HepG2 (cell line): ENCODE results near the gene CCNO. TPM values are rescaled to one million over a fixed set of nuclear protein-coding genes. Genes with fewer than 3 reads are reported as not detected.

ENCODE experiments used
- ATAC-seq: fragments of 200-7000 bp; cut with Tn5 transposase; 3 replicates; pipeline ENCODE4 v1.9.1; 2020; ENCODE audit warnings: mild to moderate bottlenecking, moderate library complexity
- BruUV-seq: library from RNA; stranded (reverse); fragments of 400-500 nt; replicated peaks from 2 replicates; lab custom pipeline; 2021; lab: Mats Ljungman, UMichigan
- CTCF ChIA-PET: fragments of 300-600 bp; formaldehyde crosslinking; extraction: SDS; loops from one replicate; lab custom pipeline; 2021; ENCODE audit warnings: low total read pairs, inconsistent platforms, low intra/inter-chr PET ratio; lab: Yijun Ruan, JAX
- POLR2A ChIA-PET: fragments of 350-600 bp; sonication (Branson Sonifier 250); formaldehyde crosslinking; loops from one replicate; lab custom pipeline; 2020; ENCODE audit warnings: antibody characterized with exemption, inconsistent platforms; lab: Yijun Ruan, JAX
- DNase-seq: peaks from one replicate; pipeline ENCODE4 v3.0.0-alpha.2; 2015; ENCODE audit warnings: low spot score
- FAIRE-seq: peaks from 3 replicates; lab custom pipeline; 2011; peaks lifted over from hg19 to GRCh38; lab: Jason Lieb, UNC
- H2AFZ ChIP-seq: one replicate; pipeline ENCODE4 v1.6.1; 2011; ENCODE audit warnings: low read length, inconsistent platforms
- H3K27ac ChIP-seq: fragments of 300-600 bp; 3 replicates; pipeline ENCODE4 v1.8.0; 2011; ENCODE audit warnings: mixed run types, mild to moderate bottlenecking, mixed read lengths, low read length, inconsistent platforms; ENCODE audit not compliant: insufficient read depth; ENCODE audit errors: extremely low read length
- H3K27me3 ChIP-seq, 2 experiments: fragments of 200-600 bp in 1 of 2; 2 replicates in 1 of 2; 3 replicates in 1 of 2; pipeline versions ENCODE4 v1.6.0 to v1.8.0; 2011; ENCODE audit warnings: low read length in 2 of 2, mild to moderate bottlenecking in 2 of 2, moderate library complexity in 2 of 2, inconsistent platforms in 1 of 2; ENCODE audit not compliant: insufficient read depth in 2 of 2, control insufficient read depth in 1 of 2
- H3K36me3 ChIP-seq, 2 experiments: fragments of 200-600 bp in 1 of 2; replicated peaks in 1 of 2; 2 replicates in 1 of 2; 3 replicates in 1 of 2; pipeline versions ENCODE4 v1.5.1 to v1.8.0; 2011; ENCODE audit warnings: low read length in 2 of 2, inconsistent platforms in 1 of 2; ENCODE audit not compliant: insufficient read depth in 2 of 2, control insufficient read depth in 1 of 2
- H3K4me1 ChIP-seq: 2 replicates; pipeline ENCODE4 v1.5.1; 2012; ENCODE audit warnings: low read length, inconsistent platforms; ENCODE audit not compliant: insufficient read depth
- H3K4me2 ChIP-seq: 2 replicates; pipeline ENCODE4 v1.6.0; 2011; ENCODE audit warnings: low read depth, low read length, inconsistent platforms
- H3K4me3 ChIP-seq, 3 experiments: fragments of 200-600 bp in 1 of 3; sonication (generic), shearing (Covaris generic) in 1 of 3; replicated peaks in 1 of 3; 2 replicates each; pipeline ENCODE4 v1.5.1; 2011 to 2016; ENCODE audit warnings: low read length in 3 of 3, inconsistent platforms in 2 of 3, low read depth in 2 of 3, mild to moderate bottlenecking in 2 of 3, control low read depth in 1 of 3, mixed read lengths in 1 of 3; ENCODE audit not compliant: insufficient read depth in 1 of 3
- H3K79me2 ChIP-seq: one replicate; pipeline ENCODE4 v1.6.1; 2011; ENCODE audit warnings: low read length, inconsistent platforms; ENCODE audit not compliant: insufficient read depth
- H3K9ac ChIP-seq: 2 replicates; pipeline ENCODE4 v1.6.0; 2011; ENCODE audit warnings: mild to moderate bottlenecking, low read depth, low read length, inconsistent platforms; ENCODE audit not compliant: insufficient read depth
- H3K9me3 ChIP-seq: 2 replicates; pipeline ENCODE4 v1.5.1; 2012; ENCODE audit warnings: mild to moderate bottlenecking, low read length
- H4K20me1 ChIP-seq: 2 replicates; pipeline ENCODE4 v1.6.0; 2011; ENCODE audit warnings: inconsistent platforms, mild to moderate bottlenecking, low read length, moderate library complexity; ENCODE audit not compliant: insufficient read depth
- ATM ChIP-seq: fragments of 450-650 bp; IDR thresholded peaks from 2 replicates; pipeline ENCODE4 v1.7.1; 2017; ENCODE audit warnings: mild to moderate bottlenecking, borderline replicate concordance
- ETV5 ChIP-seq: IDR thresholded peaks from 2 replicates; pipeline ENCODE4 v1.6.1; 2018; ENCODE audit warnings: missing biosample characterization, missing genetic modification reagents, inconsistent platforms, borderline replicate concordance
- FOXC1 ChIP-seq: sonication (generic); formaldehyde crosslinking; IDR thresholded peaks from 2 replicates; pipeline ENCODE4 v1.8.0; 2022; ENCODE audit warnings: mild to moderate bottlenecking, missing genetic modification reagents, borderline replicate concordance
- GPN1 ChIP-seq: sonication (generic); formaldehyde crosslinking; IDR thresholded peaks from 2 replicates; pipeline ENCODE4 v1.5.1; 2020; ENCODE audit warnings: missing genetic modification reagents, borderline replicate concordance
- HIC2 ChIP-seq: sonication (generic); formaldehyde crosslinking; IDR thresholded peaks from 2 replicates; pipeline ENCODE4 v1.9.0; 2022; ENCODE audit warnings: low read depth, missing genetic modification reagents
- NPAS2 ChIP-seq: sonication (generic); formaldehyde crosslinking; IDR thresholded peaks from 2 replicates; pipeline ENCODE4 v1.8.0; 2022; ENCODE audit warnings: mild to moderate bottlenecking, missing genetic modification reagents, borderline replicate concordance
- SIN3A ChIP-seq: IDR thresholded peaks from 2 replicates; pipeline ENCODE4 v1.6.1; 2011; ENCODE audit warnings: low read depth, mild to moderate bottlenecking, control low read depth, low read length, borderline replicate concordance
- TBL1XR1 ChIP-seq: fragments of 150-350 bp; IDR thresholded peaks from 2 replicates; pipeline ENCODE4 v1.6.1; 2014; ENCODE audit warnings: borderline replicate concordance, low read length; ENCODE audit not compliant: partially characterized antibody
- TMF1 ChIP-seq: sonication (generic); formaldehyde crosslinking; IDR thresholded peaks from 2 replicates; pipeline ENCODE4 v1.8.1; 2022; ENCODE audit warnings: low read depth, missing genetic modification reagents
- ZMYM2 ChIP-seq: sonication (generic); formaldehyde crosslinking; IDR thresholded peaks from 2 replicates; pipeline ENCODE4 v1.8.0; 2022; ENCODE audit warnings: mild to moderate bottlenecking, missing genetic modification reagents
- ZNF256 ChIP-seq: sonication (generic); formaldehyde crosslinking; conservative IDR thresholded peaks from 2 replicates; pipeline ENCODE4 v1.4.0; 2020; ENCODE audit warnings: missing genetic modification reagents
- ZNF274 ChIP-seq: sonication (generic); formaldehyde crosslinking; IDR thresholded peaks from 2 replicates; pipeline ENCODE4 v1.5.1; 2020; ENCODE audit warnings: mild to moderate bottlenecking, missing genetic modification reagents
- ZNF44 ChIP-seq: sonication (generic); formaldehyde crosslinking; IDR thresholded peaks from 2 replicates; pipeline ENCODE4 v1.5.1; 2020; ENCODE audit warnings: mild to moderate bottlenecking, missing genetic modification reagents
- ZNF768 ChIP-seq: sonication (generic); formaldehyde crosslinking; IDR thresholded peaks from 2 replicates; pipeline ENCODE4 v1.4.0; 2020; ENCODE audit warnings: missing genetic modification reagents
- WGBS: methylation state at CpG from one replicate; pipeline ENCODE4 v1.1.6; 2017; ENCODE audit warnings: low lambda C conversion rate; 5-methylcytosine and 5-hydroxymethylcytosine counted together
- in situ Hi-C: cut with HindIII; loops from 2 replicates; pipeline ENCODE4 v1.10.0; 2017; ENCODE audit warnings: low pct_unique_long_range_greater_than_20kb; ENCODE audit not compliant: extremely low pct_ligation_motif_present
- intact Hi-C: fragments of 100-400 bp; cut with micrococcal nuclease; formaldehyde crosslinking; loops from one replicate; pipeline ENCODE4 v1.10.0; 2022; ENCODE audit not compliant: unreplicated experiment
- polyA plus RNA-seq, 8 experiments: library from polyadenylated mRNA; depleted of rRNA in 3 of 8; stranded (reverse) in 7 of 8; unstranded in 1 of 8; fragments of >200 nt; fragmentation: Illumina TruSeq in 4 of 8; extraction: Trizol in 4 of 8; gene quantifications; 2 replicates each; pipeline versions ENCODE4 v1.2.1 to v1.2.3, GENCODE V29; 2011 to 2016; ENCODE audit warnings: low read depth in 4 of 8, missing spikeins in 1 of 8, mixed read lengths in 1 of 8; ENCODE audit not compliant: insufficient read depth in 1 of 8
- total RNA-seq, 5 experiments: library from RNA; depleted of rRNA; stranded (reverse); fragments of >200 nt; fragmentation: Illumina TruSeq; extraction: Trizol; gene quantifications; 2 replicates each; pipeline ENCODE4 v1.2.3, GENCODE V29; 2016; ENCODE audit warnings: low read depth in 1 of 5
- TF ChIP-seq, protein P1 (sequence below): sonication (generic); formaldehyde crosslinking; IDR thresholded peaks from 2 replicates; pipeline ENCODE4 v1.4.0; 2020; ENCODE audit warnings: mild to moderate bottlenecking, low read depth, missing genetic modification reagents
- TF ChIP-seq, protein P2 (sequence below): sonication (generic); formaldehyde crosslinking; IDR thresholded peaks from 2 replicates; pipeline ENCODE4 v1.5.0; 2020; ENCODE audit warnings: missing genetic modification reagents
- TF ChIP-seq, protein P3 (sequence below): sonication (generic); formaldehyde crosslinking; IDR thresholded peaks from 2 replicates; pipeline ENCODE4 v1.5.0; 2020; ENCODE audit warnings: missing genetic modification reagents
- TF ChIP-seq, protein P4 (sequence below): sonication (generic); formaldehyde crosslinking; IDR thresholded peaks from 2 replicates; pipeline ENCODE4 v1.4.0; 2020; ENCODE audit warnings: mild to moderate bottlenecking, missing genetic modification reagents

The CCNO gene
- total and polyA plus RNA-seq, 2 of the 13 experiments (the other 11 are each of a cell fraction or from before 2014, with no cell fraction given), result 0.07 TPM; not detected in 1

GRCh38 chr5:55218967-55219366 is 14.4 kb downstream of the CCNO start:
- Histone ChIP-seq H4K20me1 (no peaks in the 10 kb centered on the region), H3K27me3 (peaks cover 0 to 7% of the 10 kb centered on the region in 2 experiments; a peak in 1 of 5 replicates), H3K4me3 (no peak overlapping the region), H3K79me2 (no peaks in the 10 kb centered on the region), H3K4me2 (no peak overlapping the region), H2AFZ (no peak overlapping the region), H3K4me1 (no peaks in the 10 kb centered on the region), H3K27ac (no peak overlapping the region), H3K9me3 (no peaks in the 10 kb centered on the region), H3K9ac (no peak overlapping the region), H3K36me3 (no peaks in the 10 kb centered on the region)
- CTCF ChIA-PET, result no interaction called here
- POLR2A ChIA-PET, result no interaction called here
- WGBS, result 13% methylated on average over 4 of the region's 4 CpGs
- FAIRE-seq (no peak), ATAC-seq (no peak), DNase-seq (no peak)
- intact Hi-C loops, result no loop called here
- BruUV-seq, result no TSS peak
- in situ Hi-C loops, result no loop called here
- TF ChIP-seq, protein P1, sequence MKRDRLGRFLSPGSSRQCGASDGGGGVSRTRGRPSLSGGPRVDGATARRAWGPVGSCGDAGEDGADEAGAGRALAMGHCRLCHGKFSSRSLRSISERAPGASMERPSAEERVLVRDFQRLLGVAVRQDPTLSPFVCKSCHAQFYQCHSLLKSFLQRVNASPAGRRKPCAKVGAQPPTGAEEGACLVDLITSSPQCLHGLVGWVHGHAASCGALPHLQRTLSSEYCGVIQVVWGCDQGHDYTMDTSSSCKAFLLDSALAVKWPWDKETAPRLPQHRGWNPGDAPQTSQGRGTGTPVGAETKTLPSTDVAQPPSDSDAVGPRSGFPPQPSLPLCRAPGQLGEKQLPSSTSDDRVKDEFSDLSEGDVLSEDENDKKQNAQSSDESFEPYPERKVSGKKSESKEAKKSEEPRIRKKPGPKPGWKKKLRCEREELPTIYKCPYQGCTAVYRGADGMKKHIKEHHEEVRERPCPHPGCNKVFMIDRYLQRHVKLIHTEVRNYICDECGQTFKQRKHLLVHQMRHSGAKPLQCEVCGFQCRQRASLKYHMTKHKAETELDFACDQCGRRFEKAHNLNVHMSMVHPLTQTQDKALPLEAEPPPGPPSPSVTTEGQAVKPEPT (CRISPR knock-in tag), result no peak
- TF ChIP-seq, protein P2, sequence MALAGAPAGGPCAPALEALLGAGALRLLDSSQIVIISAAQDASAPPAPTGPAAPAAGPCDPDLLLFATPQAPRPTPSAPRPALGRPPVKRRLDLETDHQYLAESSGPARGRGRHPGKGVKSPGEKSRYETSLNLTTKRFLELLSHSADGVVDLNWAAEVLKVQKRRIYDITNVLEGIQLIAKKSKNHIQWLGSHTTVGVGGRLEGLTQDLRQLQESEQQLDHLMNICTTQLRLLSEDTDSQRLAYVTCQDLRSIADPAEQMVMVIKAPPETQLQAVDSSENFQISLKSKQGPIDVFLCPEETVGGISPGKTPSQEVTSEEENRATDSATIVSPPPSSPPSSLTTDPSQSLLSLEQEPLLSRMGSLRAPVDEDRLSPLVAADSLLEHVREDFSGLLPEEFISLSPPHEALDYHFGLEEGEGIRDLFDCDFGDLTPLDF, result no peak
- no peak for TF ChIP-seq ZNF274 (CRISPR knock-in tag)
- TF ChIP-seq ATM, result no peak
- TF ChIP-seq TBL1XR1, result no peak
- no peak for TF ChIP-seq TMF1 (CRISPR knock-in tag)
- TF ChIP-seq ETV5 (CRISPR knock-in tag), result no peak
- no peak for TF ChIP-seq SIN3A
- TF ChIP-seq FOXC1, result no peak
- TF ChIP-seq, protein P3, sequence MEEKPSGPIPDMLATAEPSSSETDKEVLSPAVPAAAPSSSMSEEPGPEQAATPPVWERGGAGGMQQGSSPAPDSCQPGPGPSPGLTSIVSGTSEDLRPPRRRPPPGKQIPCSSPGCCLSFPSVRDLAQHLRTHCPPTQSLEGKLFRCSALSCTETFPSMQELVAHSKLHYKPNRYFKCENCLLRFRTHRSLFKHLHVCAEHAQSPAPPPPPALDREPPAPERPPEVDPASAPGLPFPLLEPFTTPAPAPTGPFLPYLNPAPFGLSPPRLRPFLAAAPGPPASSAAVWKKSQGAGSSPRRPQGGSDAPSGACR (CRISPR knock-in tag), result no peak
- TF ChIP-seq ZMYM2 (CRISPR knock-in tag), result no peak
- TF ChIP-seq ZNF768 (CRISPR knock-in tag), result no peak
- no peak for TF ChIP-seq NPAS2
- no peak for TF ChIP-seq ZNF44 (CRISPR knock-in tag)
- TF ChIP-seq HIC2 (CRISPR knock-in tag), result no peak
- TF ChIP-seq, protein P4, sequence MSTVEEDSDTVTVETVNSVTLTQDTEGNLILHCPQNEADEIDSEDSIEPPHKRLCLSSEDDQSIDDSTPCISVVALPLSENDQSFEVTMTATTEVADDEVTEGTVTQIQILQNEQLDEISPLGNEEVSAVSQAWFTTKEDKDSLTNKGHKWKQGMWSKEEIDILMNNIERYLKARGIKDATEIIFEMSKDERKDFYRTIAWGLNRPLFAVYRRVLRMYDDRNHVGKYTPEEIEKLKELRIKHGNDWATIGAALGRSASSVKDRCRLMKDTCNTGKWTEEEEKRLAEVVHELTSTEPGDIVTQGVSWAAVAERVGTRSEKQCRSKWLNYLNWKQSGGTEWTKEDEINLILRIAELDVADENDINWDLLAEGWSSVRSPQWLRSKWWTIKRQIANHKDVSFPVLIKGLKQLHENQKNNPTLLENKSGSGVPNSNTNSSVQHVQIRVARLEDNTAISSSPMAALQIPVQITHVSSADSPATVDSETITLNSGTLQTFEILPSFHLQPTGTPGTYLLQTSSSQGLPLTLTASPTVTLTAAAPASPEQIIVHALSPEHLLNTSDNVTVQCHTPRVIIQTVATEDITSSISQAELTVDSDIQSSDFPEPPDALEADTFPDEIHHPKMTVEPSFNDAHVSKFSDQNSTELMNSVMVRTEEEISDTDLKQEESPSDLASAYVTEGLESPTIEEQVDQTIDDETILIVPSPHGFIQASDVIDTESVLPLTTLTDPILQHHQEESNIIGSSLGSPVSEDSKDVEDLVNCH (CRISPR knock-in tag), result no peak
- TF ChIP-seq GPN1 (CRISPR knock-in tag), result no peak
- TF ChIP-seq ZNF256 (CRISPR knock-in tag), result no peak
